Lower lobe of right lung (tissue), 2 donors: ENCODE measurements around the gene SLC35A4. TPM values are rescaled to one million over a fixed set of nuclear protein-coding genes. Genes with fewer than 3 reads are reported as not detected.

ENCODE experiments used
- ATAC-seq, 2 donors: fragments of 200-7000 bp; cut with Tn5 transposase; one replicate each; pipeline ENCODE4 v1.9.1; 2020 to 2022; ENCODE audit warnings: mild to moderate bottlenecking in 2 of 2, moderate library complexity in 2 of 2
- DNase-seq: peaks from one replicate; pipeline ENCODE4 v3.0.0-alpha.2; 2020
- H3K27ac ChIP-seq: fragments of 200-600 bp; one replicate; pipeline ENCODE4 v1.8.0; 2022
- H3K27me3 ChIP-seq: fragments of 200-600 bp; one replicate; pipeline ENCODE4 v1.8.0; 2022; ENCODE audit warnings: low read depth
- H3K36me3 ChIP-seq: fragments of 200-600 bp; one replicate; pipeline ENCODE4 v1.8.0; 2022; ENCODE audit warnings: mild to moderate bottlenecking
- H3K4me1 ChIP-seq: fragments of 200-600 bp; one replicate; pipeline ENCODE4 v1.8.0; 2022
- H3K4me3 ChIP-seq: fragments of 200-600 bp; one replicate; pipeline ENCODE4 v1.8.0; 2022; ENCODE audit warnings: mild to moderate bottlenecking
- H3K9me3 ChIP-seq: fragments of 200-600 bp; one replicate; pipeline ENCODE4 v1.8.0; 2022
- intact Hi-C: fragments of 100-400 bp; cut with DNase I; formaldehyde crosslinking; loops from one replicate; pipeline ENCODE4 v1.11.0; 2022
- total RNA-seq: library from RNA; stranded (reverse); fragmentation: NEBNext Ultra II Directional; extraction: Animal tissue kit (Norgen Biotek cat#: 25700); gene quantifications from one replicate; pipeline ENCODE4 v1.2.1, GENCODE V29; 2021
- TF ChIP-seq, protein P1 (sequence below): fragments of 200-600 bp; IDR thresholded peaks from one replicate; pipeline ENCODE4 v1.8.0; 2022; ENCODE audit warnings: antibody characterized with exemption, mild to moderate bottlenecking
- donor health status: DM: no; HTN: yes; CAD: no; lungs with severe emphysema.

Gene SLC35A4
- total RNA-seq, 1 donor from 2014 or later = 71.8 TPM

GRCh38 chr5:140554454-140554853 lies 10.2 kb upstream of the SLC35A4 start:
- DNase-seq (no peak), ATAC-seq (no peak)
- Histone ChIP-seq H3K27me3 (no peaks in the 10 kb centered on the region), H3K9me3 (no peaks in the 10 kb centered on the region), H3K27ac (no peak overlapping the region), H3K4me1 (peaks cover 45% of the 10 kb centered on the region), H3K36me3 (peaks cover 33% of the 10 kb centered on the region), H3K4me3 (no peak overlapping the region)
- TF ChIP-seq, protein P1, sequence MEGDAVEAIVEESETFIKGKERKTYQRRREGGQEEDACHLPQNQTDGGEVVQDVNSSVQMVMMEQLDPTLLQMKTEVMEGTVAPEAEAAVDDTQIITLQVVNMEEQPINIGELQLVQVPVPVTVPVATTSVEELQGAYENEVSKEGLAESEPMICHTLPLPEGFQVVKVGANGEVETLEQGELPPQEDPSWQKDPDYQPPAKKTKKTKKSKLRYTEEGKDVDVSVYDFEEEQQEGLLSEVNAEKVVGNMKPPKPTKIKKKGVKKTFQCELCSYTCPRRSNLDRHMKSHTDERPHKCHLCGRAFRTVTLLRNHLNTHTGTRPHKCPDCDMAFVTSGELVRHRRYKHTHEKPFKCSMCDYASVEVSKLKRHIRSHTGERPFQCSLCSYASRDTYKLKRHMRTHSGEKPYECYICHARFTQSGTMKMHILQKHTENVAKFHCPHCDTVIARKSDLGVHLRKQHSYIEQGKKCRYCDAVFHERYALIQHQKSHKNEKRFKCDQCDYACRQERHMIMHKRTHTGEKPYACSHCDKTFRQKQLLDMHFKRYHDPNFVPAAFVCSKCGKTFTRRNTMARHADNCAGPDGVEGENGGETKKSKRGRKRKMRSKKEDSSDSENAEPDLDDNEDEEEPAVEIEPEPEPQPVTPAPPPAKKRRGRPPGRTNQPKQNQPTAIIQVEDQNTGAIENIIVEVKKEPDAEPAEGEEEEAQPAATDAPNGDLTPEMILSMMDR = no peak
- intact Hi-C loops = no loop called here

DNA sequence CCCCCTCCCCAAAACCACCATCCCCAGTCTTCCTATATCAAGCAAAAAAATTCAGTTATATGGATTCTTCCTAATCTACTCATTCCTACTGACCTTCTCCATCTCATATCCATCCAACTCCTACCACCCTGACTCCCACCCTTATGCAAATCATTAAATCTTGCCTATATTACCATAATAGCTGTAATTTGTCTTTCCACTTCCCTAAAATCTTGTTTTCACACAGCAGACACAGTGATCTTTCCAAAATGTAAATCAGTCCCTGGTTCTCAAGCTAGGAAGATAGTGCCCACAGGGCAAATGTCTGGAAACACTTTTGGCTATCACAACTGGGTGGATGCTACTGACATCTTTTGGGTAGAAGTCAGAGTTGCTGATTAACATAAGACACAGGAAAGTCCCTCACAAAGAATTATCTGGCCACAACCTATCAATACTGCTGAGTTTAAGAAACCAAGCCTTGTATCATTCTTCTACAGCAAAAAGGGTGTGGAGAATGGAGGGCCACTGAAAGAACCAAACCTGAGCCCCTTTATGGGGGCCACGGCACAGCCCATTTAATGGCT lies 8.8 kb upstream of the SLC35A4 start:
- Histone ChIP-seq H3K27ac (peak overlapping the region; percentile 86), H3K9me3 (no peaks in the 10 kb centered on the region), H3K4me1 (peaks cover 36% of the 10 kb centered on the region), H3K4me3 (peak overlapping the region; percentile 66), H3K36me3 (peaks cover 31% of the 10 kb centered on the region), H3K27me3 (no peaks in the 10 kb centered on the region)
- TF ChIP-seq, protein P1 = no peak
- no peak for DNase-seq
- intact Hi-C loops = no loop called here
- no peak for ATAC-seq

GRCh38 chr5:140556438-140556837 lies 8.2 kb upstream of the SLC35A4 start:
- Histone ChIP-seq H3K9me3 (no peaks in the 10 kb centered on the region), H3K36me3 (peaks cover 31% of the 10 kb centered on the region), H3K4me1 (peaks cover 36% of the 10 kb centered on the region), H3K27ac (peak overlapping the region; percentile 86), H3K4me3 (peak overlapping the region; percentile 66), H3K27me3 (no peaks in the 10 kb centered on the region)
- ATAC-seq (no peak), DNase-seq (no peak)
- intact Hi-C loops = no loop called here
- TF ChIP-seq, protein P1 = no peak

DNA sequence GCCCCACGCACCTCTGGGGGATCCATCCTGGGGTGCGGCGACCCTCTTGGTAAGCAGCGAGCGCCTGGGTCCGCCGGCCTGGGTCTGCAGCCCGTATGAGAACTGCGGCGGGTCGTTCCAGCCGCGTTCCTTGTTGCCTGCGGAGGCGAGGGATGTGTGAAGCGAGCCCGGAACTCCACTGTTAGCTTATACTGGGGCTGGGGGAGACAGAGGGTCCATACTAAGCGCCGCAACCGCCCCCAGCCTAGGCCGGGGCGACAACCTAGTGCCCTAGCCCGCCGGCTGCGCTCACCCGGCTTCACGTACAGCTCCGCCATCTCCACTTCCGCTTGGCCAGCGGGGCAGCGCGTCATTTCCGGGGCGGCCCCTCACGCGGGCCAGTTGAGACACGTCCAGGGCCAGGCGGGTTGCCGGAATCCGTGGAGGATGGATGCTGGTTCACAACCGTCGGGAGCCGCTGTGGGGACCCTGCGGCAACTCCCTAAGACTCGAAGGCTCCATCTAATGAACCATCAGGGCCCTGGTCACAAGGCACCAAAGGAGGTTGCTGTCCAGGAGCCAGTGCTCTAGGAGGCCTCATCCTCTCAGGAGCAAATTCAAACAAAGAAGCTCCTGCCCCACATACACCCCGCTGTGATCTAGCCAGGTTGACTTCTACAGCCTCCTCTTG lies 7.4 kb upstream of the SLC35A4 start, which contains the start of gene SRA1:
TSS of gene SRA1 (minus strand) at position 338 of the 670 bp plus-strand sequence. CDS start at position 317, 21 bp downstream.
- ATAC-seq (peak; percentile 96 to 98), DNase-seq (peak; percentile 96)
- peak within 1 kb of the TSS; percentile 86 for H3K27ac ChIP-seq
- peaks cover 31% of the 10 kb centered on the region for H3K36me3 ChIP-seq
- TF ChIP-seq, protein P1 = no peak
- peak within 1 kb of the TSS; percentile 66 for H3K4me3 ChIP-seq
- no peaks in the 10 kb centered on the region for H3K9me3 ChIP-seq
- no peaks in the 10 kb centered on the region for H3K27me3 ChIP-seq
- H3K4me1 ChIP-seq = peaks cover 41% of the 10 kb centered on the region
- intact Hi-C loops = no loop called here

- TF ChIP-seq, protein P1 = no peak
- DNase-seq (no peak), ATAC-seq (no peak)
- intact Hi-C loops = no loop called here
- Histone ChIP-seq H3K9me3 (no peaks in the 10 kb centered on the region), H3K4me3 (no peak overlapping the region), H3K27me3 (no peaks in the 10 kb centered on the region), H3K4me1 (peaks cover 48% of the 10 kb centered on the region), H3K36me3 (peaks cover 27% of the 10 kb centered on the region), H3K27ac (peak overlapping the region; percentile 86)
These were observed 6.7 kb upstream of the SLC35A4 start for GRCh38 chr5:140557965-140558364.
